NCI-H82 treated with DMSO at 0.1 percent for 48 hours (cell line): ENCODE measurements around the gene RPS24.
A peak's percentile ranks its signal among the peaks of the same experiment; 100 is the strongest.
"Not testable (repeated sequence)": the region's sequence is repeated elsewhere in the genome, so short reads cannot be mapped to it uniquely, and the experiment has no call there.

Experiments
- DNase-seq: peaks from one replicate; lab custom pipeline; 2025; ENCODE audit not compliant: unreplicated experiment; lab: John Stamatoyannopoulos, UW

RPS24 gene

GRCh38 chr10:78047314-78047891 is 13.7 kb downstream of the RPS24 start:
- peak; percentile 89 for DNase-seq

GRCh38 chr10:78049851-78050250 is 16.2 kb downstream of the RPS24 start:
- no peak for DNase-seq

DNA sequence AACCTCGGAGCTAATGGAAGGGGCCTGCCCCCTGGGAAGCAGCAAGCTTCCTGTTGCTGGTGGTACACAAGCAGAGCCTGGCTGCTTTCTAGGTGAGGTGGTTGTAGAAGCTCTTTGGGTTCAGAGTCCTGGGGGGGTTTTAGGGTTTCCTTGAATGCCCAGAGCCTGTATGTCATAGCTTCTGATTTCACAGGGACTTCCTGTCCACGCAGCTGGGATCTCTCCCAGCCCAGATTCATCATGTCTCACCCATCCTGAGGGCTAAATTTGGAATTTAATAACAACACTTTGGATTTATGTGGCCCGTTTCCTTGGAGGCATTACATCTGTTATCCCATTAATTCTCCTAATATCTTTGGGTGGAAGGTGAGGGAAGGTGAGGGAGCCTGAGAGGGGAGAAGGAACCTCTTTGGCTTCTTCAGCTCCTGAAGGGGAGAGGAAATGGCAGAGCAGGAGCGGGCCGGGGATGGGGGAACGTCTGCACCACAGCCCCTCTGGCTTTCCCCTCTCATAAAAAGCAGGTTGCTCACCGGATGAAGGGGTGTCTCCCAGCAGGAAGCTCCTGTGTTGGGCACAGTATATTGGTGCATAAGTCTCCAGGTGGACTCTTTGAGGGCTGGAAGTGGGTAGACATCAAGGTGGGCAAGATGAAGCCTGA is 19.7 kb downstream of the RPS24 start:
- no peak for DNase-seq

GRCh38 chr10:78058562-78058961 is 24.9 kb downstream of the RPS24 start:
- DNase-seq, result no peak

DNA sequence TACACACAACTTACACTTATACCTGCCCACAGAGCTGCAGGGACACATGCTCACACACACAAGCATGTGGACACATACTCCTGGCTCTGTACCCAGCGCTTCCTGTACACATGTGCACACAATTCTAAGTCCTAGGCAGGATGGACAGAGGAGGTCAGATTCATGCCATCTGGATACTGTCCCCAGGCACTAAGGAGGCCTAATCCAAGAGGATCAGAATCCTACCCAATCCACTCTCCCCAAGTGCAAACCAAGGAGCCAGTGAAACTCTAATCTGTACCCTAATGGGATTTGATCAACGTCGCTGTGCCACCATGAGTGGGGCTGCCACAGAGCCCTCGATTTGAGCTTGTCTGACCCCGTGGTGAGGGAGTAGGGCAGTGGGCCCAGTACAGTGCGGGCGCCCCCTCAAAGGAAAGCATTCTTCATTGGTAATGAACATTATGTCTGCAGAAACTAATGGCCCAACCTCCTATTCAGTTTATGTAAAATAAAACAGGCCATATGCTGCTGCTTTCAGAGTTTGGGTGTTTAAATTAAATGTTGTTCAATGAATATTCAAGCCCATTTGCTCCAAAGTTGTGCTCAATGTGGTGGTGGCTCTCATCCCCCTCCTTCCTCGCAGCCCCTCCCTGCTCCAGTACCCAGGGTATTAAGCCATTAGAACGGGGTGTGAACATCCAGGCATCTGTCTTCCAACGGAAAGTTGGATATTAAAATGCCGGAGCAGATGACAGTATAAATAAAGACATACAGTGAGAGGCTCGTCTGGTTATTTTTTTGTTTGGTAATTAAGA is 26.4 kb downstream of the RPS24 start:
- DNase-seq, result peak; percentile 96

DNA sequence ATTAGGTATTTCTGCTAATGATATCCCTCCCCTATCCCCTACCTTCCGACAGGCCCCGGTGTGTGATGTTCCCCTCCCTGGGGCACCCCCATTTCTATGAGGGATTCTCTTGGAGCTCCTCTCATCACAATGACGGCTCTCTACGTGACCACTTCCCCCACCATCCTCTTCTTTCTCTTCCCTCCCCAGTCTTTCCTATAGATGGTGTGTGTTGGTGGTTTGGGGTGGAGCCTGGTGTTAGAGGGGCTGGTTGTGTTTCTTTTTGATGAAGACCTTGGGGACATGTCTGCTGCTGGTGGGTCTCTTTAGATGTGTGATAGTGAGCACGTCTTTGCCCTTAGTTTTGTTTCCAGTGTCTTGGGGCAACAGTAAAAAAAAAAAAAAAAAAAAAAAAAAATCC is 28.6 kb downstream of the RPS24 start:
- no peak for DNase-seq

- no peak for DNase-seq
Observed at GRCh38 chr10:78063236-78063635, 29.6 kb downstream of the RPS24 start.

- not testable (repeated sequence) for DNase-seq
Observed at GRCh38 chr10:78064919-78065318, 31.3 kb downstream of the RPS24 start.

GRCh38 chr10:78065611-78066010 is 31.9 kb downstream of the RPS24 start:
- no peak for DNase-seq

DNA sequence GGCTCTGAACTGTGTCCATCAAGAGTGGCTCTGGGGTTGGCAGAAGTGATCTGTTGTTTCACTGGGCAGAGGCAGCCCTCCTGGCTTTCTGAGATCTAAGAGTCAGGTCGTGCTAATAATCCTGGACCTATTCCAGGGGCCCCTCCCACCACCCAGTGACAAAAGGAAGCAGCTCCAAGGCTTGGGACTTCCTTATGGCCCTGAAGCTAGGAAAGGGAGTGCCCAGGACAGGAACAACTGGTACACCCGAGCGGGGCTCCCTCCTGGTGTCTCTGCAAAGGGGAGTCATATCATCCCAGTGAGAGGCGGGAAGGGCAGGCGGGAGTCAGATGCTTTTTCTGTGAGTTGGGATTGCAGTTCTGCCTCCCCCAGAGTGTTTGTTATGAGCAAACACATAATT is 32.3 kb downstream of the RPS24 start:
- peak; percentile 26 for DNase-seq

GRCh38 chr10:78066728-78067430 is 33.2 kb downstream of the RPS24 start:
- no peak for DNase-seq

- no peak for DNase-seq
Observed at GRCh38 chr10:78069151-78069550, 35.5 kb downstream of the RPS24 start.

DNA sequence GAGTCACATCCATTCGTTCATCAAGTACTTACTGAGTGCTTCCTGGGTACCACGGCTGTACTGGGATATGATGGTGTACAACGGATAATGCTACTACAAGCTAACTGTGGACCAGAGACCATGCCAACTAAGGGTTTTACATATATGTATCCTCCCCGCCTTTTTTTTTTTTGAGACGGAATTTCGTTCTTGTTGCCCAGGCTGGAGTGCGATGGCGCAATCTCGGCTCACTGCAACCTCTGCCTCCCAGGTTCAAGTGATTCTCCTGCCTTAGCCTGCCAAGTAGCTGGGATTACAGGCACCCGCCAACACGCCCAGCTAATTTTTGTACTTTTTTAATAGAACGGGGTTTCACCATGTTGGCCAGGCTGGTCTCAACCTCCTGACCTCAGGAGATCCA is 36.4 kb downstream of the RPS24 start:
- DNase-seq, result not testable (repeated sequence)

GRCh38 chr10:78070726-78071125 is 37.1 kb downstream of the RPS24 start:
- no peak for DNase-seq

- DNase-seq, result no peak
Observed at GRCh38 chr10:78071140-78071856, 37.6 kb downstream of the RPS24 start.

GRCh38 chr10:78071857-78072179 is 38.2 kb downstream of the RPS24 start:
- no peak for DNase-seq

GRCh38 chr10:78072504-78072903 is 38.8 kb downstream of the RPS24 start:
- no peak for DNase-seq

GRCh38 chr10:78075806-78076205 is 42.1 kb downstream of the RPS24 start:
- DNase-seq, result not testable (repeated sequence)

GRCh38 chr10:78078539-78079330 is 45.1 kb downstream of the RPS24 start:
- no peak for DNase-seq

DNA sequence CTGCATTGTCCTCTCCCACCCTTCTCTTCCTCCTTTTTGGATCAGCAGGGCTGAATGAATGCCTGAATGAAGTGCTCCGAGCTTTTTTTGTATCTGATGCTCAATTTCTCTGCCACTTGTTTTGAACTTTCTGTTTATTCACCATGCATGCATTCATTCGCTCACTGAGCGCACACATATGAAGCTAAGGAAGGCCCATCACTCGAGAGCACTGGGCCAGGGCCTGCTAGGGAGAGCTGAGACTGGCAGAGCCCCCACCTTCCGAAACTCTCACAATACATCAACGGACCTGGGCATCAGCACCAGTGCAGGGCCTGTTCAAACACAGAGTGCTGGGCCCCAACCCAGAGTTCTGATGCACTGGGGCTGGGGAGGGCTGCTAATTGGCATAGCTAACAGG is 45.7 kb downstream of the RPS24 start:
- no peak for DNase-seq
